Measurements from ENCODE around the gene IL22.

IL22 gene

DNA sequence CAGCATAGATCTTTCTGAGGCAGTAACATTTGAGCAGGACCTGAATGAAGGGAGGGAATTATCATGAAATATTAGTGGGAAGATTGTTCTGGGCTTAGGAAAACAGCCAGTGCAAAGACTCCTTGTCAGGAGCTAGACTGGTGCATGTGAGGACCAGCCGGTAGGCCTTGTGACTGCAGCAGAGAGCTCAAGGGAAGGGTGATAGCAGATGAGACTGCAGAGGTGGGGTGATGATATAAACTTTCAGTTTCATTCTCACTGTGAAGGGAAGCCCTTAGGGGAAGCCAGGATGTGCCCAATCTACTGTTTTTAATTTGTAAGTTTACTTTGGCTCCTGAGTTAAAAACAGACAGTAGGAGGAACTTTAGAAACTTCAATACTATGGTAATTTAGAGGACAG, 12.4 kb downstream of the IL22 start:
- H3K9ac ChIP-seq (ENCODE audit: low read depth, low read length, poor library complexity): no peak overlapping the region
- WGBS, 2 donors (ENCODE audit: extremely low coverage in 2 of 2, insufficient read length in 2 of 2, insufficient replicate concordance in 1 of 2): no CpG with 5 or more reads among the region's 1 CpG
- DNase-seq (ENCODE audit: low spot score): no peak

DNA sequence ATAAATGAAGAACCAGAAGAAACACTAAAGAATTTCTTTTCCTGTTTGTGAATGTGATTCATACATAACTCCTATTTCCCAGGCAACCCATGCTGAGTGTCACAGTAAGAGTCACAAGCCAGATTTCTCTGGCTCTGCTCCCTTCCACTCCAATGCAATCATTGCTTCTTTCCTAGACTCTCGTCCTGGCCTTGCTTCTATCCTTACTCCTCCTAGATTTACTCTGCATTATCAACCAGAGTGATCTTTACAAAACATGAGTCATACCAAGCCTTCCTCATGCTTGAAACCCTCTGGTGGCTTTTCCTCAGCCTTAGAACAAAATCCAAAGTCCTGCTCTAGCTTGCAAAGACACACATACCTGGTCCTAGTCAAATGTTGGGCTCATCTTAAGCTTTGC, 13.3 kb downstream of the IL22 start:
- Histone ChIP-seq H4K8ac (ENCODE audit: low read depth, low read length) (no peak overlapping the region), H3K9me3 (replicated peaks in 1 of 2; ENCODE audit: control insufficient read depth in 2 of 2, insufficient read depth in 1 of 2, low read depth in 1 of 2, low read length in 2 of 2) (no peaks in the 10 kb centered on the region), H2BK12ac (ENCODE audit: low read length) (no peak overlapping the region), H2BK120ac (ENCODE audit: low read depth, low read length) (no peak overlapping the region), H2AFZ (ENCODE audit: low read length) (no peak overlapping the region), H3K18ac (ENCODE audit: low read length) (no peak overlapping the region), H4K91ac (ENCODE audit: low read depth, low read length, poor library complexity) (no peak overlapping the region), H3K4ac (ENCODE audit: low read length) (no peak overlapping the region), H3K4me1 (ENCODE audit: control insufficient read depth in 2 of 2, insufficient read depth in 1 of 2, low read depth in 1 of 2, low read length in 2 of 2) (no peaks in the 10 kb centered on the region), H3K23ac (ENCODE audit: low read depth, low read length, poor library complexity) (no peak overlapping the region), H2BK15ac (ENCODE audit: low read length) (no peak overlapping the region), H3K9ac (ENCODE audit: low read depth, low read length, poor library complexity) (no peak overlapping the region), H3K27me3 (ENCODE audit: control insufficient read depth in 3 of 3, insufficient read depth in 3 of 3, low read depth in 1 of 3, low read length in 3 of 3) (no peaks in the 10 kb centered on the region), H3K4me3 (ENCODE audit: low read length in 2 of 2) (no peak overlapping the region), H2AK5ac (ENCODE audit: low read depth, low read length) (no peak overlapping the region), H3K27ac (replicated peaks; ENCODE audit: low read length) (no peak overlapping the region), H3K4me2 (ENCODE audit: insufficient read depth, low read length, poor library complexity, severe bottlenecking) (no peak overlapping the region), H3K36me3 (replicated peaks in 1 of 2; ENCODE audit: control insufficient read depth in 2 of 2, insufficient read depth in 2 of 2, low read length in 2 of 2) (no peaks in the 10 kb centered on the region), H2BK5ac (ENCODE audit: low read length) (no peak overlapping the region), H3K79me1 (ENCODE audit: low read depth, low read length) (no peaks in the 10 kb centered on the region), H3K14ac (ENCODE audit: low read length) (no peak overlapping the region)
- WGBS, 2 donors (ENCODE audit: extremely low coverage in 2 of 2, insufficient read length in 2 of 2, insufficient replicate concordance in 1 of 2): no CpG with 5 or more reads among the region's 1 CpG
- DNase-seq (ENCODE audit: low spot score): no peak

More for the DNA sequence above, 12.4 kb downstream of the IL22 start:
- H3K23ac ChIP-seq (ENCODE audit: low read depth, low read length, poor library complexity): no peak overlapping the region
- H3K9me3 ChIP-seq (replicated peaks in 1 of 2; ENCODE audit: control insufficient read depth in 2 of 2, insufficient read depth in 1 of 2, low read depth in 1 of 2, low read length in 2 of 2): no peaks in the 10 kb centered on the region
- no peak overlapping the region for H3K14ac ChIP-seq (ENCODE audit: low read length)
- no peak overlapping the region for H3K4ac ChIP-seq (ENCODE audit: low read length)
- no peaks in the 10 kb centered on the region for H3K36me3 ChIP-seq (replicated peaks in 1 of 2; ENCODE audit: control insufficient read depth in 2 of 2, insufficient read depth in 2 of 2, low read length in 2 of 2)
- H4K91ac ChIP-seq (ENCODE audit: low read depth, low read length, poor library complexity): no peak overlapping the region
- peaks cover 4 to 5% of the 10 kb centered on the region in 2 donors for H3K4me1 ChIP-seq (ENCODE audit: control insufficient read depth in 2 of 2, insufficient read depth in 1 of 2, low read depth in 1 of 2, low read length in 2 of 2)
- no peak overlapping the region for H2BK5ac ChIP-seq (ENCODE audit: low read length)
- H2AFZ ChIP-seq (ENCODE audit: low read length): no peak overlapping the region
- no peak overlapping the region for H2BK120ac ChIP-seq (ENCODE audit: low read depth, low read length)
- no peaks in the 10 kb centered on the region for H3K79me1 ChIP-seq (ENCODE audit: low read depth, low read length)
- H4K8ac ChIP-seq (ENCODE audit: low read depth, low read length): no peak overlapping the region
- no peak overlapping the region for H2BK15ac ChIP-seq (ENCODE audit: low read length)
- no peak overlapping the region for H3K18ac ChIP-seq (ENCODE audit: low read length)
- no peak overlapping the region for H2BK12ac ChIP-seq (ENCODE audit: low read length)
- H2AK5ac ChIP-seq (ENCODE audit: low read depth, low read length): no peak overlapping the region
- H3K27me3 ChIP-seq (ENCODE audit: control insufficient read depth in 3 of 3, insufficient read depth in 3 of 3, low read depth in 1 of 3, low read length in 3 of 3): no peaks in the 10 kb centered on the region
- no peak overlapping the region for H3K27ac ChIP-seq (replicated peaks; ENCODE audit: low read length)
- no peak overlapping the region for H3K4me3 ChIP-seq (ENCODE audit: low read length in 2 of 2)
- no peak overlapping the region for H3K4me2 ChIP-seq (ENCODE audit: insufficient read depth, low read length, poor library complexity, severe bottlenecking)

DNA sequence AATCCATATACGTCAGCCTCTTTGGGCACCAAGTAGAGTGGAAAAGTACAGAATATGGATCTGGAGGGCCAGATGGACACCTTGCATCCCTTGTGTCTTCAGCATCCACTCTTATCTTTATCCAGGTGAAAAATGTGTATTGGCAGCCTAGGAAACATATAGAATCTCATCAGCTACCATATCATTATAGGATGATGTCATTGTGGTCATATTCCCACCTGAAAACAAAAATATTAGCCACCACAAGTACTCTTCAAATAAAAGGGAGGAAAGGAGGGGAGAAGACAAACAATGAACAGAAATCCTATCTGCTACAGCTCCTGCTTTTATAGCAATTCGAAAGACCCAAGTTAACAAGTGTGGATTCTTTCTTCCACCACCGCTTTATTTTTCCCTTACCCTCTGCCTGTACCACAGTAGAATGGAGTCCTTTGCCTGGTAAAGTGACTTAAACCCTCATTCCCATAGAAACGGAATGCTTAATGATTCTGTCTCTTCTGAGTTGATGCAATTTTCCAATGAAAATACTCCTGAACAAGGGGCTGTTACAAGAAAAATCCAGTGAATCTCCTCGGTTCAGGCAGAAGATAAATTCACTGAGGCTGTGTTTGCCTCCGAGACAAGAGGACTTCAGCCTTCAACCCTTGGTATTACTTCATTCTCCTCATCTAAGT, 14.0 kb downstream of the IL22 start:
- H3K9me3 ChIP-seq (replicated peaks in 1 of 2; ENCODE audit: control insufficient read depth in 2 of 2, insufficient read depth in 1 of 2, low read depth in 1 of 2, low read length in 2 of 2): no peaks in the 10 kb centered on the region
- no peak for DNase-seq (ENCODE audit: low spot score)
- no peak overlapping the region for H3K9ac ChIP-seq (ENCODE audit: low read depth, low read length, poor library complexity)
- no peak overlapping the region for H2BK12ac ChIP-seq (ENCODE audit: low read length)
- no peak overlapping the region for H3K4ac ChIP-seq (ENCODE audit: low read length)
- H3K4me3 ChIP-seq (ENCODE audit: low read length in 2 of 2): no peak overlapping the region
- H3K79me1 ChIP-seq (ENCODE audit: low read depth, low read length): no peaks in the 10 kb centered on the region
- no peaks in the 10 kb centered on the region for H3K36me3 ChIP-seq (replicated peaks in 1 of 2; ENCODE audit: control insufficient read depth in 2 of 2, insufficient read depth in 2 of 2, low read length in 2 of 2)
- no peak overlapping the region for H3K23ac ChIP-seq (ENCODE audit: low read depth, low read length, poor library complexity)
- no peak overlapping the region for H2BK5ac ChIP-seq (ENCODE audit: low read length)
- no peak overlapping the region for H4K8ac ChIP-seq (ENCODE audit: low read depth, low read length)
- H3K14ac ChIP-seq (ENCODE audit: low read length): no peak overlapping the region
- H3K27me3 ChIP-seq (ENCODE audit: control insufficient read depth in 3 of 3, insufficient read depth in 3 of 3, low read depth in 1 of 3, low read length in 3 of 3): peaks cover 0 to 3% (median 0%) of the 10 kb centered on the region in 3 experiments
- H2AFZ ChIP-seq (ENCODE audit: low read length): no peak overlapping the region
- H2AK5ac ChIP-seq (ENCODE audit: low read depth, low read length): no peak overlapping the region
- no peak overlapping the region for H2BK120ac ChIP-seq (ENCODE audit: low read depth, low read length)
- no CpG with 5 or more reads among the region's 6 CpGs for WGBS, 2 donors (ENCODE audit: extremely low coverage in 2 of 2, insufficient read length in 2 of 2, insufficient replicate concordance in 1 of 2)
- no peak overlapping the region for H4K91ac ChIP-seq (ENCODE audit: low read depth, low read length, poor library complexity)
- no peaks in the 10 kb centered on the region for H3K4me1 ChIP-seq (ENCODE audit: control insufficient read depth in 2 of 2, insufficient read depth in 1 of 2, low read depth in 1 of 2, low read length in 2 of 2)
- no peak overlapping the region for H3K18ac ChIP-seq (ENCODE audit: low read length)
- no peak overlapping the region for H3K27ac ChIP-seq (replicated peaks; ENCODE audit: low read length)
- H3K4me2 ChIP-seq (ENCODE audit: insufficient read depth, low read length, poor library complexity, severe bottlenecking): no peak overlapping the region
- H2BK15ac ChIP-seq (ENCODE audit: low read length): no peak overlapping the region

DNA sequence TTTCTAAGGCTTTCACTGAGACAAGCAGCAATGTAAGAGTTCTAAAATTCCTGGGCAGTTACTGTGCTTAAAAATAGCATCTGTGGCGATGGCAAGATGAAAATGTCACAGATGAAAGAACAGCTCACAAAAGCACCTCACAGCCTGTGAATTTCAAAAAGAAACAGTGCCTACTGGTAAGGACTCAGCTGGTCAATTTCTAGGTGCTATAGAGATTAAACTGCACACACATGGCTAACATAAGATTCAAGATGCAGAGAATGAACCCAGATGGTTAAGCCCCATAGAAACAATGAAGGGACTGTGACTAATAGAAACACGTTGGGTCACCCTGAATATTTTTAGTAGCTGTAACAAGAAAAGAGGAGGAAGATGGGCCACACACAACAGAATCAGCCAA, 15.8 kb downstream of the IL22 start:
- no peak overlapping the region for H2BK5ac ChIP-seq (ENCODE audit: low read length)
- H3K27me3 ChIP-seq (ENCODE audit: control insufficient read depth in 3 of 3, insufficient read depth in 3 of 3, low read depth in 1 of 3, low read length in 3 of 3): peaks cover 0 to 14% (median 0%) of the 10 kb centered on the region in 3 experiments
- H3K9ac ChIP-seq (ENCODE audit: low read depth, low read length, poor library complexity): no peak overlapping the region
- no peak overlapping the region for H3K14ac ChIP-seq (ENCODE audit: low read length)
- no peak overlapping the region for H2BK120ac ChIP-seq (ENCODE audit: low read depth, low read length)
- H4K8ac ChIP-seq (ENCODE audit: low read depth, low read length): no peak overlapping the region
- no peak overlapping the region for H3K4me3 ChIP-seq (ENCODE audit: low read length in 2 of 2)
- H2BK15ac ChIP-seq (ENCODE audit: low read length): no peak overlapping the region
- no peak overlapping the region for H3K27ac ChIP-seq (replicated peaks; ENCODE audit: low read length)
- no peak overlapping the region for H3K18ac ChIP-seq (ENCODE audit: low read length)
- no peak overlapping the region for H3K4me2 ChIP-seq (ENCODE audit: insufficient read depth, low read length, poor library complexity, severe bottlenecking)
- no peak overlapping the region for H3K23ac ChIP-seq (ENCODE audit: low read depth, low read length, poor library complexity)
- H3K79me1 ChIP-seq (ENCODE audit: low read depth, low read length): no peaks in the 10 kb centered on the region
- WGBS, 2 donors (ENCODE audit: extremely low coverage in 2 of 2, insufficient read length in 2 of 2, insufficient replicate concordance in 1 of 2): no CpG with 5 or more reads among the region's 2 CpGs
- no peak for DNase-seq (ENCODE audit: low spot score)
- no peak overlapping the region for H2AK5ac ChIP-seq (ENCODE audit: low read depth, low read length)
- H2AFZ ChIP-seq (ENCODE audit: low read length): no peak overlapping the region
- no peak overlapping the region for H2BK12ac ChIP-seq (ENCODE audit: low read length)
- no peaks in the 10 kb centered on the region for H3K36me3 ChIP-seq (replicated peaks in 1 of 2; ENCODE audit: control insufficient read depth in 2 of 2, insufficient read depth in 2 of 2, low read length in 2 of 2)
- peaks cover 0 to 6% of the 10 kb centered on the region in 2 donors for H3K4me1 ChIP-seq (ENCODE audit: control insufficient read depth in 2 of 2, insufficient read depth in 1 of 2, low read depth in 1 of 2, low read length in 2 of 2)
- H4K91ac ChIP-seq (ENCODE audit: low read depth, low read length, poor library complexity): no peak overlapping the region
- no peaks in the 10 kb centered on the region for H3K9me3 ChIP-seq (replicated peaks in 1 of 2; ENCODE audit: control insufficient read depth in 2 of 2, insufficient read depth in 1 of 2, low read depth in 1 of 2, low read length in 2 of 2)
- no peak overlapping the region for H3K4ac ChIP-seq (ENCODE audit: low read length)

All from neuronal stem cell (in vitro differentiated cells).